ENCODE data around the gene ZNF513. TPM values are rescaled to one million over a fixed set of nuclear protein-coding genes. Genes with fewer than 3 reads are reported as not detected.

The ZNF513 gene
- total RNA-seq, 1 donor from 2014 or later: 15.3 TPM

DNA sequence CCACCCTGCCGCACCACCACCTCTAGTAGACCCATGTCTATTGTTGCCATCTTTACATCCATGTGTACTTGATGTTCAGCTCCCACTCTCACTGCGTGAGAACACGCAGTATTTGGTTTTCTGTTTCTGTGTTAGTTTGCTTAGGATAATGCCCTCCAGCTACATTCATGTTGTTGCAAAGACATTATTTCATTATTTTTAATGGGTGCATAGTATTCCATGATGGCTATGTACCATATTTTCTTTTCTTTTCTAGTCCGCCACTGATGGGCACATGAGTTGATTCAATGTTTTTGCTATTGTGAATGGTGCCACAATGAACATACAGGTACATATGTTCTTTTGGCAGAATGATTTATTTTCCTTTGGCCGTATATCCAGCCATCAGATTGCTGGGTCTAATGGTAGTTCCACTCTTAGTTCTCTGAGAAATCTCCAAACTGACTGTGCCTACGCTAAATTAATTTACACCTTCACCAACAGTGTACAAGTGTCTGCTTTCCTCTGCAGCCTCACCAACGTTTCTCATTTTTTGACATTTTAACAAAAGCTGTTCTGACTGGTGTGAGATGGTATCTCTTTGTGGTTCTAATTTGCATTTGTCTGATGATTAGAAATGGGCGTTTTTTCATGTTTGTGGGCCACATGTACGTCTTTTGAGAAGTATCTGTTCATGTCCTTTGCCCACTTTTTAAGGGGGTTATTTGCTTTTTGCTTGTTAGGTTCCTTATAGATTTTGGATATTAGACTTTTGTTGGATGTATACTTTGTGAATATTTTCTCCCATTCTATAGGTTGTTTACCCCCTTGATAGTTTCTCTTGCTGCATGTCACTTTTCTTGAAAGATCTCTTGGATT lies 10.5 kb upstream of the ZNF513 start:
- DNase-seq (ENCODE audit: low read depth): no peak

- no peak for DNase-seq (ENCODE audit: low read depth)
These were observed 1.1 kb upstream of the ZNF513 start for GRCh38 chr2:27381577-27382181.

GRCh38 chr2:27379836-27380625 lies 503 bp downstream of the ZNF513 start:
- peak; percentile 60 for DNase-seq (ENCODE audit: low read depth)

GRCh38 chr2:27379383-27379835 lies 1.1 kb downstream of the ZNF513 start:
- DNase-seq (ENCODE audit: low read depth): no peak

- DNase-seq (ENCODE audit: low read depth): no peak
These were observed 1.7 kb downstream of the ZNF513 start for GRCh38 chr2:27378809-27379290.

GRCh38 chr2:27378096-27378808 lies 2.3 kb downstream of the ZNF513 start:
- DNase-seq (ENCODE audit: low read depth): peak; percentile 57

DNA sequence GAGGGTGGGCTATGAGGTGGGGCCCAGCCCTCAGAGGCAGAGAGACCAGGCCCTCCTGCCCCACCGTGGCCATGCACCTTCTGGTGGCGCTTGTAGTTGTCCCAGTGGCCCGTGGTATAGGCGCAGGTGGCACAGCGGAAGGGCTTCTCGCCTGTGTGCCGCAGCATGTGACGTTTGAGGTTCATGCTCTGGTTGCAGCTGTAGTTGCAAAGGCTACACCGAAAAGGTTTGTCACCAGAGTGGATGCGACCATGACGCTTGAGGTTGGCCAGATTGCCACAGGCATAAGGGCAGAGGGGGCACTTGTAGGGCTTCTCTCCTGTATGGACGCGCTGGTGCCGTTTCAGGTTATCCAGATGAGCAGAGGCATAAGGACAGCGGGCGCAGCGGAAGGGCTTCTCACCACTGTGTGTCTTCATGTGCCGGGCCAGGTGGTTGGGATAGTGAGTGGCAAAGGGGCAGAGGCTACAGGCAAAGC lies 2.9 kb downstream of the ZNF513 start:
- DNase-seq (ENCODE audit: low read depth): no peak

DNA sequence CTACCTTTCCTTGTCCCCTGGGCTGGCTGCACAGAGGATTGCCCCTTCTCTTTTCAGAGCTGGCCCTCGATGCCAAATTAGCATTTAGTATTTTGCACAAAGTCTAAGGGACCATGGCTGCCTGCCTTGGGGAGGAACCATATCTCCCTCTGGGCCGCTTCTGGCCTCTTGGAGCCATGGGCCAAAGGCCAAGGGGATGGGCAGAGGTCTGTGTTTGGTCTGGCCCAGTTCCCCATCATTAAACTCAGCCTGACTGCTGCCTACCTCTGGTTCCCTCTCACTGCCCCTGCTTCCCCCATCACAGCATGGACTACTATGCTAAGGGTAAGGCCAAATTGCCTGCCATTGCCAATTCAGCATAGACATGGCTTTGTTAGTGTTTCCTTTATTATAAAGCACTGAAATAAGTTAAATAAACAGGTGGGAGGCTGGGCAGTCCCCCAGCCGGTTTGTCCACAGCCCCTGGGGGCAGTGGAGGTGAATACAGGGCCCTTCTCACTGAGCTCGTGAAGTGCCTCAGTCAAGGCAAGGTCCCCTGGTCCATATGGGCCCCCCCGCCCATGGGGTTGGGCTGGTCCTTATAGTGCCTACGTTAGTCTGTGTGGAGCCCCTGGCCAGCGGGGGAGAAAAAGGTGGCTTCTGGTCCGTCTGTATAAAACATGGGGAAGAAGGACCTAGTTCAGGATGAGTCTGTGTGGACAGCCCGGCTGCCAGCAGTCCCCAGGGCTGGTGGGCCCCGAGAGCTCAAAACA lies 3.5 kb downstream of the ZNF513 start:
- DNase-seq (ENCODE audit: low read depth): no peak

GRCh38 chr2:27376151-27376865 lies 4.2 kb downstream of the ZNF513 start:
- no peak for DNase-seq (ENCODE audit: low read depth)

- DNase-seq (ENCODE audit: low read depth): no peak
These were observed 4.9 kb downstream of the ZNF513 start for GRCh38 chr2:27375513-27376099.

DNA sequence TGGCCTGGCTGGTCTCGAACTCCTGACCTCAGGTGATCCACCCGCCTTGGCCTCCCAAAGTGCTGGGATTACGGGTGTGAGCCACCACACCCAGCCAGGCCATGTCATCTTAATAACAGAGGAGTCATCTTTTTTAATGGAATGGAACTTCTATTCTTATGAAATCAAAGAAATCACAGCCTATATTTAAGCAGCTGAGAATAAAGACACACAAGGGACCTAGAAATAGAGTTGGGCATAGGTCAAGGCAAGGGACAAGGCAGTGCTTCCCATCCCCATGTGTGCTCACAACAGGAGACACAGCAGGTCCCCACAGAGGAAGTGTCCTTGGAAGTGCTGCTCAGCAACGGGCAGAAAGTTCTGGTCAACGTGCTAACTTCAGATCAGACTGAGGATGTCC lies 7.0 kb downstream of the ZNF513 start:
- DNase-seq (ENCODE audit: low read depth): no peak

DNA sequence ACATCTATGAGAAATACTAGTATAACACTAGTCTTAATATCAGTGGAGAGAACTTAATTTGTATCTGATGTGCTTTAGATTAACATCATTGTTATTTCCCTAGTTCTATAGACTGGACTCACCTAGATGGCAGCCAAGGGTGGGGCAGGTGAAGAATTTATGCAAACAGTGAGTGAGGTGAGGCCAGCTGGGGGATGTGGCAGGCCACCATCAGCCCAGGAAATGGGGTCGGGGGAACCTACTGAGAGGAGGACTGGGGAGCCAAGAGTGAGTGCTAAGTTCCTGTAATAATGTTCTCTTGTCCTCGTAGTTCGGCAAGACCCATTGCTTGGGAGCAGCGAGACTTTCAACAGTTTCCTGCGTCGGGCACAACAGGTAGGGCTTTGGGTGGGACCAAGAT lies 7.6 kb downstream of the ZNF513 start:
- no peak for DNase-seq (ENCODE audit: low read depth)

GRCh38 chr2:27370816-27371620 lies 9.5 kb downstream of the ZNF513 start:
- DNase-seq (ENCODE audit: low read depth): peak; percentile 54

DNA sequence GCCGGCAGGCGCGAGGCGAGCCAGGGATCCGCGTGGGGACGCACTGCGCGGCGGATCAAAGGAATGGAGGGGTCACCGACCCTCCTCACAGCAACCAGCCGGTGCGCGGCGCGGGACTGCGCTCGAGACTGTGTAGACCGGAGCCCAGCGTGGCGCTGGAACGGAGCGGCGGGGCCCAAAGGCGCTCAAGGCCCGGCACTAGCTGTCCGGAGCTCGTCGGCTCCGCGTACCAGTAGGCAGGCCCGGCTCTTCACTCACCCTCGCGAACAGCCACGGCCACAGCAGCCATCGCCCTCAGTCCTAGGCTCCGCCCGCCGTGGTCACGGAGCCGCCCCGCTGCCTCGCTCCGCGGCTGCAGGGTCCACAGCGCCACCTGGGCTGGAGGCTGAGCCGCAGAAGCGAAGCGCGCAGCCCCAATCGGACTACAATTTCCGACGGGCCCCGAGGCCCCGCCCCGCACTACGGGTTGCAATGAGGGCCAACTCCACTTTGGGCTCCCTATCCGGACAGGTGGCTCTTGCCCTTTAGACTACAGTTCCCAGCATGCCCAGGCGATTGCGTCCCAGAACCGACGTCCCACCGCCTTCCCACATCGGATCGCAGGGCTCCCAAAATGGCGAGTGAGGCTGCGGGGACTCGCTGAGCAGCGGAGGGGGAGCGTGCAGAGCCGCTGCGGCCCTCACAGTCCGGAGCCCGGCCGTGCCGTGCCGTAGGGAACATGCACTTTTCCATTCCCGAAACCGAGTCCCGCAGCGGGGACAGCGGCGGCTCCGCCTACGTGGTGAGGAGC lies 10.3 kb downstream of the ZNF513 start, which contains the start of the genes EIF2B4 and SNX17:
Gene EIF2B4, minus strand, starts transcription at position 313 of the 790 bp plus-strand sequence. Its CDS starts 24 bp downstream, at position 289.
Gene SNX17, plus strand, starts transcription at position 591 of the 790 bp plus-strand sequence. Its CDS starts 128 bp downstream, at position 719.
- DNase-seq (ENCODE audit: low read depth): peak; percentile 100

DNA sequence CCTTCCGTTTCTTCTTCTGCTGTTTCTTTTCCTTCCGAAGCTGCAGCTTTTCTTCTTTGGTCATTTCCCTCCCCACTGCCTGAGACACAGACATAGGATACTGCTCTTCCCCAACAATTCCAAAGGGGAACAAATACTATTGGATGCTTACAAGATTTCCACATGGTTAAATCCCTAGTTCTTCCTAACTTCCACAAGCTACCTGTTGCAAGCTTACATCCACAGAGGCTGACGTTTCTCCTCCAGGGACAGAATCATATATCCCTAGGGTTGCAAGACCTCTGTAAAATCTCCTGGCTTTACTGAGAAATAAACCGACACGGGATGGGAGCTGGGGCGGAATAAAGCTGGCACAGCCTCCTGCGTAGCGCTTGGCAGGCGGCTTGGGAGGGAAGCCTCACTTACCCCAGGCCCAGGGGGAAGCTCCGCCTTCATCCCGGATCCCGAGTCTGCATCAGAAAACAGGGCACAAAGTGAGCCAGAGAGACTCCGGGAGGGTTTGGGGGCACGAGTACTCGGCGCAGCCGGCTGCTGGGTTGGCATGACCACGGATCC lies 11.0 kb downstream of the ZNF513 start:
- no peak for DNase-seq (ENCODE audit: low read depth)

GRCh38 chr2:27363933-27364332 lies 16.6 kb downstream of the ZNF513 start:
- DNase-seq (ENCODE audit: low read depth): no peak

Data from myocyte (in vitro differentiated cells).